ENCODE measurements around the gene MOGAT1. TPM values are rescaled to one million over a fixed set of nuclear protein-coding genes. Genes with fewer than 3 reads are reported as not detected.

Gene MOGAT1
- total and polyA plus RNA-seq, 2 of the 13 experiments (the other 11 are each of a cell fraction or from before 2014, with no cell fraction given), result 0.98 to 4.3 TPM

GRCh38 chr2:222707102-222707688, 35.7 kb downstream of the MOGAT1 start (continued):
- TF ChIP-seq ZNF710 (CRISPR knock-in tag; IDR thresholded peaks at IDR 0.05; ENCODE audit: borderline replicate concordance) (peak; percentile 22; the same call in 1 of the 2 replicates), FOXA1 (IDR thresholded peaks at IDR 0.05) (peak; percentile 32; the same call in 1 of the 2 replicates), FOXA1 (CRISPR knock-in tag; IDR thresholded peaks at IDR 0.05) (no peak), ZNF3 (CRISPR knock-in tag; IDR thresholded peaks at IDR 0.05) (peak; percentile 7; the same call in 1 of the 2 replicates), MAFK (conservative IDR thresholded peaks at IDR 0.05 in 1 of 2, IDR thresholded peaks at IDR 0.05 in 1 of 2; ENCODE audit: low read length in 2 of 2) (no peak), ZFP37 (CRISPR knock-in tag; IDR thresholded peaks at IDR 0.05; ENCODE audit: borderline replicate concordance) (no peak), FOXP1 (IDR thresholded peaks at IDR 0.05) (0 out of 2 replicates have a peak, but pooled peaks have one; percentile 19), FOXP1 (CRISPR knock-in tag; IDR thresholded peaks at IDR 0.05) (no peak), MTERF4 (CRISPR knock-in tag; IDR thresholded peaks at IDR 0.05) (0 out of 2 replicates have a peak, but pooled peaks have one; percentile 5), NONO (IDR thresholded peaks at IDR 0.05) (0 out of 2 replicates have a peak, but pooled peaks have one; percentile 66), NONO (CRISPR knock-in tag; conservative IDR thresholded peaks at IDR 0.05) (no peak), TRIM22 (IDR thresholded peaks at IDR 0.05) (0 out of 2 replicates have a peak, but pooled peaks have one; percentile 53), ZNF512 (CRISPR knock-in tag; IDR thresholded peaks at IDR 0.05) (peak; percentile 97)
- TF ChIP-seq, protein P1, sequence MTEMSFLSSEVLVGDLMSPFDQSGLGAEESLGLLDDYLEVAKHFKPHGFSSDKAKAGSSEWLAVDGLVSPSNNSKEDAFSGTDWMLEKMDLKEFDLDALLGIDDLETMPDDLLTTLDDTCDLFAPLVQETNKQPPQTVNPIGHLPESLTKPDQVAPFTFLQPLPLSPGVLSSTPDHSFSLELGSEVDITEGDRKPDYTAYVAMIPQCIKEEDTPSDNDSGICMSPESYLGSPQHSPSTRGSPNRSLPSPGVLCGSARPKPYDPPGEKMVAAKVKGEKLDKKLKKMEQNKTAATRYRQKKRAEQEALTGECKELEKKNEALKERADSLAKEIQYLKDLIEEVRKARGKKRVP (CRISPR knock-in tag; IDR thresholded peaks at IDR 0.05), result no peak

Measured in HepG2 (cell line).